Measurements from ENCODE around the gene TREM2.
"Not testable (repeated sequence)": the region's sequence is repeated elsewhere in the genome, so short reads cannot be mapped to it uniquely, and the experiment has no call there.

TREM2 gene

DNA sequence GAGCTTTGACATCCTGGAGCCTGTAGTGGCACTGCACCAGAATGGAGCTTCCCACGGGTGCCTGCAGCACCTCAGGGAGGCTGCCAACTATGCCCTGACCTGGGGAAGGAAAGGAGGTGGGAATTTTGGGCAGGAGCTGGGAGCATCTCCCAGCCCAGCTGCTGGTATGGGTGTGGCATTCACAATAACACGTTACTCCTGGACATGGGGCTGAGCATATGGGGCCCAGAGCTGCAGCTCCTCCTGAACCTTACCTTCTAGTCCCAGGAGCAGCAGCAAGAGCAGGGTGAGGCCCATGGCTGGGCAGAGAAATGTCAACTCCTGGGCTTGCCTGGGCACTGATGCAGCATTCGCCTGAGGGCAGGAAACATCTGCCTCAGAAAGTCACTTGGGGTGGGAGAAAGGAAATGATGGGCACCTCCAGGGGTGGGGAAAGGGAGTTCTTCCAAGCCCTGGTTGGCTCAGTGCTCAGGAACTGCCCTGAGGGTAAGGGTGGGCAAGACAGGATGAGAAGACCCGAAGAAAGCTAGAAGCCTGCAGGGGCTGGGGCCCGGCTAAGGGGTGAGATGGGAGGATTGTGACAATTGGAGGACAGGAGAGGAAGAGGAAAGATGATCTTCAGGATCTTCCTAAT is 8.8 kb downstream of the TREM2 start, which contains the start of gene TREML1:
TSS of gene TREML1 (minus strand) at position 356 of the 634 bp plus-strand sequence. CDS start at position 297, 59 bp downstream.
- DNase-seq, result no peak

DNA sequence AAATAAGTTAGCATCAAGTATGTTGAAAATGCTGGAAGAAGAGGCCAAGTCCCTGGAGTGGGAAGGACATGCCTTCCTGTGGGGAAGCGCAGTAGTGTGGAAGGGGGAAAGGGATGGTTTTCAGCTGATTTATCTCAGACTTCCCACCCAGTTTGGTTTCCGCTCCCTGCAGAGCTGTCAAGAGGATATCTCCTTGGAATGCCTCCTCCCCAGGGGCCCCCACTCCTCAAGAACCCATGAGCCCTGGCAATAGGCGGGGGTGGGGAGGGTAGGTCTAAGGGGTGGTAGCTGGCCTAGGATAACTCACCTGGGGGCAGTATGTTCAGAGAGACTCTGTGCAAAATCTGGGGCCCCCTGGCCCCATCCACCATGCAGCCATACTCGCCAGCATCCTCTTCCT is 9.5 kb downstream of the TREM2 start:
- no peak for DNase-seq

GRCh38 chr6:41150671-41151070 is 12.2 kb downstream of the TREM2 start:
- no peak for DNase-seq

DNA sequence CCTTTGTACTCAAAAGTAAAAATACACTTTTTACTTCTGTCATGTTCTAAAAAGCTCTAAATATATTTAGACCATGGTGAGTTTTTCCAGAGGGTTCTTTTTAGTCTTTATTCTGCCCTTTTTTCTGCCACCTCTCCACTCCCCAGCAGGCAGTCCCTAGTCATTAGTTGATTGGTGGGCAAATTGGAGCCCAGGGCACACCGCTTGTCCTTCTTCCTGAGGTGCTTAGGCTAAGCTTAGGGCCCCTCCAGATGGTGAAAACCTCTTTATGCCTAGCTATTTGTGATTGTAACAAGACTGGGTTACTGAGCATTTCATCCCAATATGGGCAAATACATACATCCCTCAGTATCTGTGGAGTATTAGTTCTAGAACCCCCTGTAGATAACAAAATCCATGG is 15.0 kb downstream of the TREM2 start:
- no peak for DNase-seq

GRCh38 chr6:41136911-41137310 is 26.0 kb downstream of the TREM2 start:
- no peak for DNase-seq

DNA sequence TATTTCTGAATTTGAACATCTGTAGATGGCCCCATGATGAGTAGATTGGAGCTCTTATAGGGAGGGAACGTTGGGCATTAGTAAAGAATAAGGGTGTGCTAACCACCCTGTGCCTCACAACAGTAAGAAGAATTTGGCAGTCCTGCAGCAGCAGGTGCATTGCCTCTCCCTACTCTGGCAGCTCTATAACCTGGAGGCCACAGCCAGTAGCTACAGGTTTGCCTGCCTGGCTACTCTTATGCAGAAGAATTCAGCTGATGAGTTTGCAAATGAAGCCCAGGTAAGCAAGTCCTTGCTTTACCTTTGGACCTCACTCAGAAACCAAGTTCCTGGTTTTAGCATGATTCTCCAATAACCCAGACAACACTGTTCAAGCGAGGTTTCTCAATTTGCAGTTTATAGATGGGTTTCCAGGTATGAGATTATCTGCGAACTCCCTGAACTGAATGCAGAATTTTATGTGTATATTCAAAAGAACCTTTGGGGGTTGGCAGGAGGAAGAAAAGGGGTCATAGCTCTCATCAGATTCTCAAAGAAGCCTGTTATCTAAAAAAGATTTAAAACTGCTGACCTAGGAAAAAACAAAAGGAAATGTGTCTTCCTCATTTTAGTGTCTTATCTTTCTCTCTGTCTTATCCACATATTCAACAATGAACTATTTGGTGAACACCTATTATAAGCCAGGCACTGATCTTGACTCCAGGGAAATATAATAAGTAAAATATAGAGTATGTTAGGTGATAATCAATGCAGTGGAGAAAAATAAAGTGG is 27.7 kb downstream of the TREM2 start:
- DNase-seq, result no peak

DNA sequence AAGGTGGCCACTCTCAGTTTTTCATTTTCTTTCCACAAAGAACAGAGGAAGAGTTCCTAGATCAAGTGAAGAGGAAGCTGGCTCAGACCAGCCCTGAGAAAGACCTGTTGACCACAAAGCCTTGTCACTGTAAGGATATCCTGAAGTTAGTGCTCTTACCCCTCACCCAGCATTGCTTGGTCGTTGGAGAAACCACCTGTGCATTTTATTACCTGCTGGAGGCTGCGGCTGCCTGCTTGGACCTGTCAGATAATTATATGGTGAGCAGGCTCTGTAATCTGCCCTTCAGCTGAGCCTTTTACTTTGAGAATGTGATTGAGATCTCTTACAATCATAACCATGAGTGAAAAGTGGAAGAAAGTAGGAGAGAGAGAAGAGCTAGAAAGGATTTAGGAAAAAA is 30.7 kb downstream of the TREM2 start:
- DNase-seq, result no peak

- DNase-seq, result no peak
These were observed 37.6 kb downstream of the TREM2 start for GRCh38 chr6:41125282-41125681.

DNA sequence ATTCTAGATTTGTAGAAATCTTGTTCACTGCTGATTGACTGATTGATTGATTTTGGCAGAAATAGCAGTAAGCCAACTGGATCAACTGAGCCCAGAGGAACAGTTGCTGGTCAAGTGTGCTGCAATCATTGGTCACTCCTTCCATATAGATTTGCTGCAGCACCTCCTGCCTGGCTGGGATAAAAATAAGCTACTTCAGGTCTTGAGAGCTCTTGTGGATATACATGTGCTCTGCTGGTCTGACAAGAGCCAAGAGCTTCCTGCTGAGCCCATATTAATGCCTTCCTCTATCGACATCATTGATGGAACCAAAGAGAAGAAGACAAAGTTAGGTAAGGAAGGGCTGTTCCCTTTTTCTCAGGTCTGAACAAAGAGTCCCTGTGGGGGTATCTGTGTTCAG is 40.0 kb downstream of the TREM2 start:
- no peak for DNase-seq

DNA sequence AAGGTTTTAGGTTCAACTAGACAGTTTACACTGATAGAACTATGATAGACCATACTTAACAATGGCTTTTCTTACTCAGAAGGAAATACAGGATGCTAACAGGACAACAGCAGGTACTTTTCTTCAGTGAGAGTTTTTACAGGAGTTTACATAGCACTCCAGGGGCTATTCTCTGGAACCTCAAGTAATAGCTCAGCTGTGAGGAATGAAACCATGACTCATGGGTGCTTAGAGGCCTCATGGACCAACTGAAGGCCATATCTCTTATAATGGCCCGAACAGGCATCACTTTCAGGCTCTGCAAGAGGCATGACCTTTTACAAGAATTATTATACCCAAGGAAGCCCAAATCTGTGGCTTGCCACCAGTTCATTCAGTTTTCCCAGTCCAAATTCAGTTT is 40.5 kb downstream of the TREM2 start:
- no peak for DNase-seq

DNA sequence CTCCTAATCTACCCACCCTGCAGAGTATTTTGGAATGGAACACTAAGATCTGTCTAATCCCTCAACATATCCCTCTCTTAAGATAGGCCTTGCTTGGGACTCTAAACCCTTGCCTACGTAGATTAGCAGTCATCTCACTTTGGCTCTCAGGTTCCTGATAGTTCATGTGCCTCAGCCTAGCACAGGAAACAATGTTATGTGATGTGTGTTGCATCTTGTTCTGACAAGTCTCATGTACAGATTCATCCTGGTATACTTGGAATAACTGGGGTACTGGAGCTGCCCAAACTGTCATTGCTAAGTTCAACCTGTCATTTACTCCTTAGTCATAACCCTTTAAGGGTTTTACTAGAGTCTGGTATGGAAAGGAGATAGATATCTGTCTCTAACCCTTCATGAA is 42.9 kb downstream of the TREM2 start:
- DNase-seq, result no peak

DNA sequence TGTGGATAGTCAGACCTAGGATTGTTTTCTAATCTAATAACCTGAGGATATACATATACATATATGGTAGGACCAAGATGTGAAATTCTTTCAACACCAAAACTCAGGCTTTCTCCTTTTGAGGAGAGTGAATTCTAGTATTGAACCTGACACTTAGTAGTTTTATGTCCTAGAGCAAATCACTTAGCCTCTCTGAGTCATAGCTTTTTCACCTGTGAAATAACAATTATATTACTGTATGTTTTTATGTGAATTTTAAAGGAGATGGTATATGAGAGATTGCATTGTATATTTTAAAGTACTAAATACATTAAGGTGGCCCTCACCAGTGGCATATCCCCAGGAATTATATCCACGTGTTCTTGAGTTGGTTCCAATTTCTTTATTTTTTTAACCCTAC is 43.4 kb downstream of the TREM2 start:
- no peak for DNase-seq

DNA sequence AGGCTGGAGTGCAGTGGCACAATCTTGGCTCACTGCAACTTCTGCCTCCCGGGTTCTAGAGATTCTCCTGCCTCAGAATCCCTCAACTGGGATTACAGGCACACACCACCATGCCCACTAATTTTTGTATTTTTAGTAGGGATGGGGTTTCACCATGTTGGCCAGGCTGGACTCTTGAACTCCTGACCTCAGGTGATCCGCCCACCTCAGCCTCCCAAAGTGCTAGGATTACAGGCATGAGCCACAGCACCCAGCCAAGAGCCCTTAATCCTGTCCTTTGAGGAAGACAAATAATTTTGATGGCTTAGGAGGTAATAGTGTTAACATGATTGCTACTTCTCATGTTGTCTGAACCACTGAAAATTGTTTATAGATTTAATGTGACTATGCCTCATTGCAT is 47.9 kb downstream of the TREM2 start:
- not testable (repeated sequence) for DNase-seq

- no peak for DNase-seq
These were observed 51.9 kb downstream of the TREM2 start for GRCh38 chr6:41111017-41111416.

All from suppressor macrophage treated with lipopolysaccharide for 1 hour (primary cell).